Measurements from ENCODE around the gene EDNRA.

EDNRA gene

GRCh38 chr4:147586637-147587036 lies 105.7 kb downstream of the EDNRA start:
- DNase-seq (ENCODE audit: extremely low read depth in 1 of 2, low read depth in 1 of 2), result no peak

GRCh38 chr4:147587041-147587440 lies 106.1 kb downstream of the EDNRA start:
- DNase-seq (ENCODE audit: extremely low read depth in 1 of 2, low read depth in 1 of 2), result no peak

- DNase-seq (ENCODE audit: extremely low read depth in 1 of 2, low read depth in 1 of 2), result no peak
These were observed 108.7 kb downstream of the EDNRA start for GRCh38 chr4:147589586-147589985.

- DNase-seq (ENCODE audit: extremely low read depth in 1 of 2, low read depth in 1 of 2), result peak in 1 of 2 donors; percentile 13
These were observed 109.5 kb downstream of the EDNRA start for GRCh38 chr4:147590249-147590920.

GRCh38 chr4:147591106-147591505 lies 110.2 kb downstream of the EDNRA start:
- no peak for DNase-seq (ENCODE audit: extremely low read depth in 1 of 2, low read depth in 1 of 2)

- DNase-seq (ENCODE audit: extremely low read depth in 1 of 2, low read depth in 1 of 2), result no peak
These were observed 113.2 kb downstream of the EDNRA start for GRCh38 chr4:147594107-147594506.

All from stimulated activated CD8-positive, alpha-beta memory T cell treated with anti-CD3 and anti-CD28 coated beads, Interleukin-7, amount 100 ng/mL, for 48 hours (primary cell).